ENCODE measurements around the gene VIT.

GRCh38 chr2:36655453-36655852 lies 41.1 kb upstream of the VIT start:
- TF ChIP-seq CTCF (conservative IDR thresholded peaks at IDR 0.05 in 1 of 2, IDR thresholded peaks at IDR 0.05 in 1 of 2; ENCODE audit: extremely low read depth in 1 of 2, insufficient read depth in 1 of 2, low read depth in 1 of 2, low read length in 2 of 2) (no peak), EZH2 (IDR thresholded peaks at IDR 0.05; ENCODE audit: borderline replicate concordance, low read length) (no peak)
